GM10248 (cell line): ENCODE data around the gene PSMG3.

ENCODE experiments used
- CTCF ChIA-PET: fragments of 300-600 bp; sonication (Branson Sonifier 250); formaldehyde crosslinking; extraction: SDS; loops from one replicate; lab custom pipeline; 2021; ENCODE audit warnings: antibody characterized with exemption; lab: Yijun Ruan, JAX
- POLR2A ChIA-PET: fragments of 350-650 bp; sonication (Branson Sonifier 250); formaldehyde crosslinking; extraction: SDS; loops from one replicate; lab custom pipeline; 2020; ENCODE audit warnings: antibody characterized with exemption; lab: Yijun Ruan, JAX
- DNase-seq: peaks from one replicate; pipeline ENCODE4 v3.0.0; 2012; ENCODE audit errors: extremely low spot score
- CTCF ChIP-seq: IDR thresholded peaks from 2 replicates; pipeline ENCODE4 v1.5.1; 2012; ENCODE audit warnings: mild to moderate bottlenecking, low read depth; ENCODE audit errors: extremely low read depth, missing control alignments, control extremely low read depth

PSMG3 gene

GRCh38 chr7:1539181-1539881, 30.5 kb downstream of the PSMG3 start:
- CTCF ChIA-PET = no interaction called here
- no peak for DNase-seq
- POLR2A ChIA-PET = no interaction called here
- no peak for TF ChIP-seq CTCF

DNA sequence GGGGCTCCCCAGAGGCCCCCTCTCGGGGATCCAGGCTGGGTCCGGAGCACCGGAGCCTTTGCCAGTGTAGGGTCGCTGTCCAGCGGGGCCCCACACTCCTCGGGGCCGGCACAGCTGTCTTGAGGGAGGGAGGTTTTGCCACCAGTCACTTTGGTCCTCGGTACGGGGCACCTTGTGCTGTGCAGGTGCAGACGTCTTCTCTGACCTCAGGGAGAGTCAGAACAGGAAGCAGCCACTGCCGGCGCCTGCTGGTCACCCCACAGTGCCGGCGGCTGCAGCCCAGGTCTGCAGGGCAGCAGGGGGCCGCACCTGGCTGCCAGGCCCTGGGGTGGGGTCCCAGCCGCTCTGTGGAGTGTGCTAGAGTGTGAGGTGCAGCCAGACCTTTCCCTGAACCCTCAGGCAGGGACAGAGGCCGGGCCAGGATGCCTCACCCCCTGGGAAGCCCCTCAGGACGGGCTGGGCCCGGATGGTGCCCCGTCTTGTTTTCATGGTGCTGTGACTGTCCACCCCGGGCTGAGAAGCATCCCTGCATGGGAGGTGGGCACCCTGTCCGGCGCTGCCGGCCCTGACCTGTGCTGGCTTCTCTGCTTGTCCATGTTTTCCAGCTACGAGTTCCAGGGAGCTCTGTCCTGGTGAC, 31.2 kb downstream of the PSMG3 start:
- ChIA-PET POLR2A (no interaction called here), CTCF (no interaction called here)
- TF ChIP-seq CTCF = no peak
- DNase-seq = no peak

- ChIA-PET POLR2A (interaction anchor here (0.6 kb wide), 1 partner anchor 1317 kb away, joined by 3 read pairs; no protein-coding TSS in a partner anchor), CTCF (interaction anchor here (1.0 kb wide), 1 partner anchor 64 kb away, joined by 3 read pairs; no protein-coding TSS in a partner anchor)
- TF ChIP-seq CTCF = no peak
- no peak for DNase-seq
These were observed 32.1 kb downstream of the PSMG3 start for GRCh38 chr7:1537535-1538412.

- no peak for TF ChIP-seq CTCF
- ChIA-PET CTCF (interaction anchor here (1.0 kb wide), 1 partner anchor 63 kb away, joined by 3 read pairs; no protein-coding TSS in a partner anchor), POLR2A (no interaction called here)
- no peak for DNase-seq
These were observed 32.9 kb downstream of the PSMG3 start for GRCh38 chr7:1536743-1537534.

DNA sequence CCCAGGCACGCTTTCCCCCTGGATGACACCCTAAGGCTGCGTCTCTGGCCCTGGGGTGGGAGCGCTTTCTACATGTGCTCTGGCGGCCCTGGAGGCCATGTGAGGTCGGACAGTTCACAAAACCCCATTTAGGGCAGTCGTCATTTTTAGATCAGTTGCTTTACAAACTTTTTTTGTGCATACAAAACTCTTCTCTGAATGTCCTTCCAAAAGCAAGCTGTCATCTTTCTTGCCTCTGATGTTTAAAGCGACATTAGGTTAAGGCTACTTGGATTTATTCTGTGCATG, 33.4 kb downstream of the PSMG3 start:
- no peak for TF ChIP-seq CTCF
- no peak for DNase-seq
- ChIA-PET POLR2A (no interaction called here), CTCF (no interaction called here)
